IMR-90 (cell line): ENCODE results near the gene CD300LB. TPM values are rescaled to one million over a fixed set of nuclear protein-coding genes. Genes with fewer than 3 reads are reported as not detected.
A peak's percentile ranks its signal among the peaks of the same experiment; 100 is the strongest.

Source experiments
- ATAC-seq: fragments of 200-7000 bp; cut with Tn5 transposase; 2 replicates; pipeline ENCODE4 v1.9.1; 2020; ENCODE audit warnings: low read depth, mild to moderate bottlenecking, moderate library complexity
- BruUV-seq: library from RNA; stranded (reverse); fragments of 400-500 nt; replicated peaks from 2 replicates; lab custom pipeline; 2021; lab: Mats Ljungman, UMichigan
- CTCF ChIA-PET: fragments of 300-600 bp; formaldehyde crosslinking; extraction: SDS; loops from one replicate; lab custom pipeline; 2021; ENCODE audit warnings: antibody characterized with exemption; lab: Yijun Ruan, JAX
- POLR2A ChIA-PET: fragments of 300-600 bp; sonication (Branson Sonifier 250); formaldehyde crosslinking; loops from one replicate; lab custom pipeline; 2022; ENCODE audit warnings: antibody characterized with exemption; ENCODE audit not compliant: unreplicated experiment; lab: Charles Lee
- DNase-seq: peaks from one replicate; pipeline ENCODE4 v3.0.0; 2013
- H2AFZ ChIP-seq: replicated peaks from 2 replicates; pipeline ENCODE3; 2013; ENCODE audit warnings: low read length, mild to moderate bottlenecking; ENCODE audit not compliant: poor library complexity
- H2AK5ac ChIP-seq: 2 replicates; pipeline ENCODE4 v1.6.1; 2013; ENCODE audit warnings: low read depth, low read length, inconsistent platforms
- H2AK9ac ChIP-seq: replicated peaks from 2 replicates; pipeline ENCODE3; 2013; ENCODE audit warnings: mild to moderate bottlenecking, low read depth, low read length, moderate library complexity; ENCODE audit not compliant: poor library complexity
- H2BK120ac ChIP-seq: 2 replicates; pipeline ENCODE4 v1.6.1; 2013; ENCODE audit warnings: low read depth, low read length, inconsistent platforms
- H2BK15ac ChIP-seq: 3 replicates; pipeline ENCODE4 v1.6.1; 2013; ENCODE audit warnings: low read depth, low read length, inconsistent platforms
- H2BK20ac ChIP-seq: 2 replicates; pipeline ENCODE4 v1.6.1; 2013; ENCODE audit warnings: low read depth, mild to moderate bottlenecking, inconsistent platforms, low read length, moderate library complexity
- H2BK5ac ChIP-seq: 2 replicates; pipeline ENCODE4 v1.6.1; 2013; ENCODE audit warnings: mild to moderate bottlenecking, low read depth, low read length, inconsistent platforms; ENCODE audit not compliant: poor library complexity, severe bottlenecking
- H3K14ac ChIP-seq: replicated peaks from 2 replicates; pipeline ENCODE4 v1.6.1; 2013; ENCODE audit warnings: low read depth, low read length, inconsistent platforms
- H3K18ac ChIP-seq: 2 replicates; pipeline ENCODE4 v1.6.1; 2013; ENCODE audit warnings: low read depth, low read length, control low read depth
- H3K23ac ChIP-seq: 2 replicates; pipeline ENCODE4 v1.6.1; 2013; ENCODE audit warnings: low read depth, low read length, inconsistent platforms
- H3K27ac ChIP-seq: 2 replicates; pipeline ENCODE4 v1.5.1; 2013; ENCODE audit warnings: mild to moderate bottlenecking, control low read depth, low read length; ENCODE audit not compliant: insufficient read depth
- H3K27me3 ChIP-seq: 2 replicates; pipeline ENCODE4 v1.6.1; 2013; ENCODE audit warnings: low read length; ENCODE audit not compliant: control insufficient read depth, insufficient read depth
- H3K36me3 ChIP-seq: 2 replicates; pipeline ENCODE4 v1.6.1; 2013; ENCODE audit warnings: low read length, mixed read lengths; ENCODE audit not compliant: control insufficient read depth, insufficient read depth
- H3K4ac ChIP-seq: 2 replicates; pipeline ENCODE4 v1.6.1; 2013; ENCODE audit warnings: low read depth, low read length, inconsistent platforms
- H3K4me1 ChIP-seq: 2 replicates; pipeline ENCODE4 v1.6.1; 2013; ENCODE audit warnings: low read length, mixed read lengths; ENCODE audit not compliant: control insufficient read depth, insufficient read depth
- H3K4me2 ChIP-seq: 2 replicates; pipeline ENCODE4 v1.6.1; 2013; ENCODE audit warnings: low read depth, mild to moderate bottlenecking, control low read depth, low read length, moderate library complexity
- H3K4me3 ChIP-seq: 2 replicates; pipeline ENCODE4 v1.5.1; 2013; ENCODE audit warnings: low read depth, mild to moderate bottlenecking, control low read depth, low read length, moderate library complexity; ENCODE audit not compliant: insufficient read depth
- H3K56ac ChIP-seq: 2 replicates; pipeline ENCODE4 v1.6.1; 2013; ENCODE audit warnings: low read length, inconsistent platforms; ENCODE audit not compliant: insufficient read depth; ENCODE audit errors: extremely low read depth
- H3K79me1 ChIP-seq, 2 experiments: 2 replicates each; pipeline ENCODE4 v1.6.1; 2013; ENCODE audit warnings: low read length in 2 of 2, inconsistent platforms in 1 of 2, low read depth in 1 of 2
- H3K9ac ChIP-seq: 2 replicates; pipeline ENCODE4 v1.6.1; 2013; ENCODE audit warnings: low read depth, low read length, control low read depth
- H3K9me1 ChIP-seq: 2 replicates; pipeline ENCODE4 v1.6.1; 2013; ENCODE audit warnings: low read length, inconsistent platforms; ENCODE audit not compliant: insufficient read depth
- H3K9me3 ChIP-seq: 2 replicates; pipeline ENCODE4 v1.6.1; 2013; ENCODE audit warnings: low read length; ENCODE audit not compliant: control insufficient read depth, insufficient read depth
- H4K20me1 ChIP-seq: 2 replicates; pipeline ENCODE4 v1.6.1; 2013; ENCODE audit warnings: low read length, inconsistent platforms; ENCODE audit not compliant: insufficient read depth
- H4K5ac ChIP-seq: 2 replicates; pipeline ENCODE4 v1.6.1; 2013; ENCODE audit warnings: mild to moderate bottlenecking, low read depth, low read length, control low read depth
- H4K8ac ChIP-seq, 2 experiments: 2 replicates each; pipeline ENCODE4 v1.6.1; 2013; ENCODE audit warnings: low read depth in 2 of 2, low read length in 2 of 2, control low read depth in 1 of 2, inconsistent platforms in 1 of 2
- H4K91ac ChIP-seq: 2 replicates; pipeline ENCODE4 v1.6.1; 2013; ENCODE audit warnings: low read depth, low read length, inconsistent platforms; ENCODE audit not compliant: insufficient read depth
- BHLHE40 ChIP-seq: fragments of 150-350 bp; IDR thresholded peaks from 2 replicates; pipeline ENCODE4 v1.6.1; 2016; ENCODE audit warnings: mild to moderate bottlenecking, low read depth, low read length
- CEBPB ChIP-seq: IDR thresholded peaks from 2 replicates; pipeline ENCODE4 v1.6.1; 2012; ENCODE audit warnings: low read depth, low read length, improper control_type of control experiment
- FOS ChIP-seq: fragments of 150-350 bp; IDR thresholded peaks from 2 replicates; pipeline ENCODE4 v1.6.1; 2016; ENCODE audit warnings: low read depth, low read length
- MAZ ChIP-seq: IDR thresholded peaks from 2 replicates; pipeline ENCODE4 v1.6.1; 2012; ENCODE audit warnings: low read depth, mild to moderate bottlenecking, low read length, improper control_type of control experiment, moderate library complexity, borderline replicate concordance
- SMC3 ChIP-seq: fragments of 150-350 bp; IDR thresholded peaks from 2 replicates; pipeline ENCODE4 v1.6.1; 2016; ENCODE audit warnings: low read depth, mild to moderate bottlenecking, antibody characterized with exemption, low read length, moderate library complexity
- WGBS, 2 experiments: methylation state at CpG; one replicate each; pipeline versions ENCODE4 v1.1.5 to v1.1.7; 2013; ENCODE audit warnings: missing lambda C conversion rate in 2 of 2; ENCODE audit not compliant: insufficient read length in 1 of 2; ENCODE audit errors: extremely low coverage in 2 of 2; 5-methylcytosine and 5-hydroxymethylcytosine counted together
- dilution Hi-C: fragments of 300-500 bp; cut with HindIII; formaldehyde crosslinking; loops from one replicate; pipeline ENCODE4 v1.14.3; 2018; ENCODE audit warnings: low sequenced_read_pairs; ENCODE audit not compliant: unreplicated experiment
- in situ Hi-C: fragments of 300-500 bp; cut with MboI; formaldehyde crosslinking; loops from 3 replicates; pipeline ENCODE4 v1.14.3; 2019; ENCODE audit warnings: low sequenced_read_pairs, inconsistent platforms, mixed read lengths
- intact Hi-C: fragments of 100-400 bp; cut with micrococcal nuclease; formaldehyde crosslinking; loops from 2 replicates; pipeline ENCODE4 v1.10.0; 2022
- polyA plus RNA-seq, 3 experiments: library from polyadenylated mRNA; depleted of rRNA; stranded (reverse); fragments of >200 nt; gene quantifications; 2 replicates each; pipeline ENCODE4 v1.2.3, GENCODE V29; 2012; ENCODE audit warnings: low replicate concordance in 1 of 3
- total RNA-seq: library from RNA; depleted of rRNA; stranded (reverse); fragments of >200 nt; gene quantifications from 2 replicates; pipeline ENCODE4 v1.2.3, GENCODE V29; 2012
- TF ChIP-seq, protein P1 (sequence below): conservative IDR thresholded peaks from 2 replicates; pipeline ENCODE4 v1.5.1; 2012; ENCODE audit warnings: mild to moderate bottlenecking, low read depth, low read length, improper control_type of control experiment

CD300LB gene
- total and polyA plus RNA-seq, 2 of the 4 experiments (the other 2 are of a cell fraction) = not detected

DNA sequence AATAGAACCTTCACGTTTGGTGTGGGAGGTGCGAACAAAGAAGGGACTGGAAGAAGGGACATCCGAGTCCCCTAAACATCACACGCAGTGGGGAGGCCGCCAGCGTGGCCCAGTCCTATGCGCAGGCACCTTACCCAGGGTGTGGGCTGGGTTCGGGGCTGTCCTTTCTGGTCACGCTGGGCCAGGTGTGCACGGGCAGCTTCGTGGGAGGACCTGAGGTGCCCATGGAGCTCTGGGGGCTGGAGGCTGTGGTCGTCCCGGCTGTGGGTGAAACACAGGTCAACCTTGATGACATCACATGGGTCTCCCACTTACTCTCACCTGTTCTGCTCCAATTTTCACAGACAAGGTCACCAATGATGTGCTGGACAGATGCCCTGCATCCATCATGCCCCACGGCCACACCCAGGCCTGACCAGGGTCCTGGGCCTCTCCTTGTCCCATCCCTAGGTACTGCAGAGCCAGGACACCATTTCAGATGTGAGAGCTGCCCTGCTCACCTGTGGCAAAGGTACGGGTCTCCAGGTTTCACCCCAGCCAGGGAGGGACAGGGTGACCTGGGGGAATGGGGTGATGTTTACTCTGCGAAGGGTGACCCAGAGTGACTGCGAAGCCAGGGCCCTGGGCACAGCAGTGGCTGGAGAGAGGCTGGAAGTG lies 11.6 kb upstream of the CD300LB start:
- no TSS peak for BruUV-seq
- H3K4me3 ChIP-seq = no peak overlapping the region
- H2AK9ac ChIP-seq = no peak overlapping the region
- DNase-seq (no peak), ATAC-seq (no peak)
- H3K4ac ChIP-seq = no peak overlapping the region
- H3K14ac ChIP-seq = no peak overlapping the region
- no peaks in the 10 kb centered on the region for H3K9me1 ChIP-seq
- H4K91ac ChIP-seq = no peak overlapping the region
- in situ Hi-C loops (no loop called here), intact Hi-C loops (no loop called here), dilution Hi-C loops (no loop called here)
- H4K8ac ChIP-seq = no peak overlapping the region
- peaks cover 59% of the 10 kb centered on the region for H3K9me3 ChIP-seq
- no peak overlapping the region for H3K23ac ChIP-seq
- POLR2A ChIA-PET = no interaction called here
- no peak overlapping the region for H3K18ac ChIP-seq
- H2BK15ac ChIP-seq = no peak overlapping the region
- H2AK5ac ChIP-seq = no peak overlapping the region
- H4K20me1 ChIP-seq = no peaks in the 10 kb centered on the region
- no peak overlapping the region for H3K27ac ChIP-seq
- H2BK5ac ChIP-seq = no peak overlapping the region
- no peak for TF ChIP-seq CEBPB
- TF ChIP-seq, protein P1, sequence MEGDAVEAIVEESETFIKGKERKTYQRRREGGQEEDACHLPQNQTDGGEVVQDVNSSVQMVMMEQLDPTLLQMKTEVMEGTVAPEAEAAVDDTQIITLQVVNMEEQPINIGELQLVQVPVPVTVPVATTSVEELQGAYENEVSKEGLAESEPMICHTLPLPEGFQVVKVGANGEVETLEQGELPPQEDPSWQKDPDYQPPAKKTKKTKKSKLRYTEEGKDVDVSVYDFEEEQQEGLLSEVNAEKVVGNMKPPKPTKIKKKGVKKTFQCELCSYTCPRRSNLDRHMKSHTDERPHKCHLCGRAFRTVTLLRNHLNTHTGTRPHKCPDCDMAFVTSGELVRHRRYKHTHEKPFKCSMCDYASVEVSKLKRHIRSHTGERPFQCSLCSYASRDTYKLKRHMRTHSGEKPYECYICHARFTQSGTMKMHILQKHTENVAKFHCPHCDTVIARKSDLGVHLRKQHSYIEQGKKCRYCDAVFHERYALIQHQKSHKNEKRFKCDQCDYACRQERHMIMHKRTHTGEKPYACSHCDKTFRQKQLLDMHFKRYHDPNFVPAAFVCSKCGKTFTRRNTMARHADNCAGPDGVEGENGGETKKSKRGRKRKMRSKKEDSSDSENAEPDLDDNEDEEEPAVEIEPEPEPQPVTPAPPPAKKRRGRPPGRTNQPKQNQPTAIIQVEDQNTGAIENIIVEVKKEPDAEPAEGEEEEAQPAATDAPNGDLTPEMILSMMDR = no peak
- TF ChIP-seq MAZ = no peak
- TF ChIP-seq SMC3 = no peak
- TF ChIP-seq FOS = no peak
- TF ChIP-seq BHLHE40 = no peak
- H2BK120ac ChIP-seq = no peak overlapping the region
- no peak overlapping the region for H2BK20ac ChIP-seq
- peak overlapping the region; percentile 7 for H2AFZ ChIP-seq
- CTCF ChIA-PET = no interaction called here
- no peaks in the 10 kb centered on the region for H3K36me3 ChIP-seq
- H3K4me2 ChIP-seq = no peak overlapping the region
- H3K4me1 ChIP-seq = no peaks in the 10 kb centered on the region
- H3K56ac ChIP-seq = no peak overlapping the region
- H3K79me1 ChIP-seq = no peaks in the 10 kb centered on the region
- H4K5ac ChIP-seq = no peak overlapping the region
- H3K9ac ChIP-seq = no peak overlapping the region
- no peaks in the 10 kb centered on the region for H3K27me3 ChIP-seq
- WGBS, 2 experiments = 72% methylated on average over 10 of the region's 17 CpGs; no CpG with 5 or more reads in 1 of the 2 experiments
